AG08395 (cell line): ENCODE results near the gene MED23.
"Not testable (repeated sequence)": the region's sequence is repeated elsewhere in the genome, so short reads cannot be mapped to it uniquely, and the experiment has no call there.

Experiments
- DNase-seq: peaks from one replicate; pipeline ENCODE4 v3.0.0; 2012; ENCODE audit warnings: mixed read lengths, low spot score

Gene MED23

GRCh38 chr6:131572686-131573415, 55.2 kb downstream of the MED23 start, which contains the start of gene ARG1:
ARG1 (plus strand) TSS chr6:131573226; CDS start chr6:131573283, 57 bp downstream.
- no peak for DNase-seq

- DNase-seq: no peak
These were observed 59.3 kb downstream of the MED23 start for GRCh38 chr6:131568726-131569125.

GRCh38 chr6:131565056-131565455, 63.0 kb downstream of the MED23 start:
- no peak for DNase-seq

- no peak for DNase-seq
These were observed 65.9 kb downstream of the MED23 start for GRCh38 chr6:131561925-131562707.

- no peak for DNase-seq
These were observed 69.1 kb downstream of the MED23 start for GRCh38 chr6:131558922-131559321.

GRCh38 chr6:131555992-131556391, 72.0 kb downstream of the MED23 start:
- no peak for DNase-seq

- DNase-seq: no peak
These were observed 75.5 kb downstream of the MED23 start for GRCh38 chr6:131552572-131552971.

GRCh38 chr6:131551902-131552301, 76.1 kb downstream of the MED23 start:
- DNase-seq: no peak

GRCh38 chr6:131549811-131550210, 78.2 kb downstream of the MED23 start:
- DNase-seq: no peak

- no peak for DNase-seq
These were observed 79.6 kb downstream of the MED23 start for GRCh38 chr6:131548441-131548840.

- DNase-seq: no peak
These were observed 80.6 kb downstream of the MED23 start for GRCh38 chr6:131547488-131547887.

- no peak for DNase-seq
These were observed 82.7 kb downstream of the MED23 start for GRCh38 chr6:131545317-131545716.

- not testable (repeated sequence) for DNase-seq
These were observed 89.4 kb downstream of the MED23 start for GRCh38 chr6:131538615-131539014.

- no peak for DNase-seq
These were observed 95.4 kb downstream of the MED23 start for GRCh38 chr6:131532580-131533039.

- DNase-seq: not testable (repeated sequence)
These were observed 96.4 kb downstream of the MED23 start for GRCh38 chr6:131531681-131532080.

GRCh38 chr6:131530936-131531335, 97.1 kb downstream of the MED23 start:
- not testable (repeated sequence) for DNase-seq

- no peak for DNase-seq
These were observed 103.2 kb downstream of the MED23 start for GRCh38 chr6:131524695-131525336.

- DNase-seq: no peak
These were observed 103.9 kb downstream of the MED23 start for GRCh38 chr6:131523988-131524673.
